Activated naive CD8-positive, alpha-beta T cell treated with anti-CD3 and anti-CD28 coated beads for 36 hours (primary cell): Measurements from ENCODE around the gene TSHZ2. TPM values are rescaled to one million over a fixed set of nuclear protein-coding genes. Genes with fewer than 3 reads are reported as not detected.
A peak's percentile ranks its signal among the peaks of the same experiment; 100 is the strongest.

ENCODE experiments used
- DNase-seq: peaks from one replicate; pipeline ENCODE4 v3.0.0; 2021
- H3K27ac Mint-ChIP-seq: one replicate; pipeline ENCODE4 v1.8.0; 2022; ENCODE audit warnings: mild to moderate bottlenecking, moderate library complexity, mixed read lengths
- H3K27me3 Mint-ChIP-seq: one replicate; pipeline ENCODE4 v1.8.0; 2022; ENCODE audit warnings: mild to moderate bottlenecking, mixed read lengths
- H3K36me3 Mint-ChIP-seq: one replicate; pipeline ENCODE4 v1.8.0; 2021; ENCODE audit warnings: mild to moderate bottlenecking, mixed read lengths
- H3K4me1 Mint-ChIP-seq: one replicate; pipeline ENCODE4 v1.8.0; 2021; ENCODE audit warnings: mixed read lengths
- H3K4me3 Mint-ChIP-seq: one replicate; pipeline ENCODE4 v1.8.0; 2022; ENCODE audit warnings: mild to moderate bottlenecking, moderate library complexity, mixed read lengths
- H3K9me3 Mint-ChIP-seq: one replicate; pipeline ENCODE4 v1.8.0; 2022; ENCODE audit warnings: mixed read lengths
- total RNA-seq, 2 experiments: library from RNA; stranded (reverse); gene quantifications; one replicate each; pipeline ENCODE4 v1.2.3, GENCODE V29; 2021

TSHZ2 gene
- total RNA-seq, 2 experiments from 2014 or later, result 0.54 to 0.74 TPM

GRCh38 chr20:53215166-53215565 lies 243.0 kb downstream of the TSHZ2 start:
- Mint-ChIP-seq H3K27me3 (peaks cover 8% of the 10 kb centered on the region), H3K4me3 (no peak overlapping the region), H3K9me3 (peaks cover under 1% of the 10 kb centered on the region), H3K4me1 (peaks cover 14% of the 10 kb centered on the region), H3K36me3 (no peaks in the 10 kb centered on the region), H3K27ac (no peak overlapping the region)
- no peak for DNase-seq

DNA sequence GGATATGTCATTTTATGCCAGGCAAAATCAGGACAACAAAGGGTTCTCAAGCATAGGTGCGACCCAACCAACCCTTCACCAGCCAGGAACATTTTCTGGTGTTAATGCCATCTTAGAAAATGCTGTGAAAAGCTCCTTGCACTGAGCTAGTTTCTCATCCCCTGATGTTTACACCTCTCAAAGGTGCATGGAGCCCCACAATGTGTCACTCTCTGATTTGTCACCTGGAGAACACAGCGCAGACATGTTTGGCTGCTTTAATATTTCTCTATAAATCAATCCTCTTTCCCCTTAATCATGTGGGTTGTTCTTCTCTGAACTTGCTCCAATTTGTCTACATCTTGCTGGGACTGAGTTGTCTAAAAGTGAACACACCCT lies 244.3 kb downstream of the TSHZ2 start:
- DNase-seq, result no peak

DNA sequence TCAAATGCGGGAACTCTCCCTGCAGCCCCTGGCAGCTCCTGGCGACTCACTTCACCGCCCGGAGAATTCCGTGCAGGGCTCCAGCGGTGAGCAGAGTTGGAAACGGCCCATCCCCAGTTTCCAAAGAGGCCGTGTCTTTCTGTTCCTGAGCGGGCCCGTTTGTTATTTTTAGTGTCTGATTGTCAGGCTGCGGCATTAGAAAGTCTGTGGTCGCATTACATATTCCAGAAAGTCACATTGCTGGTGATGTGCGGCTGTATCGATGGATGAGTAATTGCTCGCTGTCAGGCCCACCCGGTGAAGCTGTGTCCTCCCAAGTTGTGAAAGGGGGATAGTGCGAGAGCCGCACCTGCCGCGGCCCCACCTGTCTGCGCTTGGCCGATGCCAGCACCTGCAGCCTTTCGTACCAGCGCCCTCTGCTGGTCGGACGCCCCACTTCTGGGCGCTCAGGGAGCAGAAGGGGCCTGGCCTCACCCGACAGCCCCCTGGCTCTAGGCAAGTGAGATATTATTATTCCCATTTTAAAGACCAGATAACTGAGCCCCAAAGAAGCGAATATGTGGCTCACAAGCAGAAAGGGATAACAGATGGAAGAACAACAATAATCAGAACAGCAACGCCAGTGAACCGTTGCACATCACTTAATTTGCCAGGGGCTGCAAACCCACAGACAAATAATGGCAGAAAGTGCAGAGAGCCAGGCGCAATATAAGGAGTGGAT lies 244.9 kb downstream of the TSHZ2 start:
- peaks cover 2% of the 10 kb centered on the region for H3K36me3 Mint-ChIP-seq
- H3K27ac Mint-ChIP-seq, result peak overlapping the region; percentile 67
- peaks cover 6% of the 10 kb centered on the region for H3K9me3 Mint-ChIP-seq
- peaks cover 16% of the 10 kb centered on the region for H3K4me1 Mint-ChIP-seq
- H3K27me3 Mint-ChIP-seq, result peaks cover 8% of the 10 kb centered on the region
- peak; percentile 77 for DNase-seq
- H3K4me3 Mint-ChIP-seq, result no peak overlapping the region

More for the DNA sequence above, 244.3 kb downstream of the TSHZ2 start:
- Mint-ChIP-seq H3K9me3 (peaks cover 6% of the 10 kb centered on the region), H3K4me1 (peaks cover 16% of the 10 kb centered on the region), H3K27me3 (peaks cover 8% of the 10 kb centered on the region), H3K27ac (peak overlapping the region; percentile 67), H3K4me3 (no peak overlapping the region), H3K36me3 (peaks cover 2% of the 10 kb centered on the region)

DNA sequence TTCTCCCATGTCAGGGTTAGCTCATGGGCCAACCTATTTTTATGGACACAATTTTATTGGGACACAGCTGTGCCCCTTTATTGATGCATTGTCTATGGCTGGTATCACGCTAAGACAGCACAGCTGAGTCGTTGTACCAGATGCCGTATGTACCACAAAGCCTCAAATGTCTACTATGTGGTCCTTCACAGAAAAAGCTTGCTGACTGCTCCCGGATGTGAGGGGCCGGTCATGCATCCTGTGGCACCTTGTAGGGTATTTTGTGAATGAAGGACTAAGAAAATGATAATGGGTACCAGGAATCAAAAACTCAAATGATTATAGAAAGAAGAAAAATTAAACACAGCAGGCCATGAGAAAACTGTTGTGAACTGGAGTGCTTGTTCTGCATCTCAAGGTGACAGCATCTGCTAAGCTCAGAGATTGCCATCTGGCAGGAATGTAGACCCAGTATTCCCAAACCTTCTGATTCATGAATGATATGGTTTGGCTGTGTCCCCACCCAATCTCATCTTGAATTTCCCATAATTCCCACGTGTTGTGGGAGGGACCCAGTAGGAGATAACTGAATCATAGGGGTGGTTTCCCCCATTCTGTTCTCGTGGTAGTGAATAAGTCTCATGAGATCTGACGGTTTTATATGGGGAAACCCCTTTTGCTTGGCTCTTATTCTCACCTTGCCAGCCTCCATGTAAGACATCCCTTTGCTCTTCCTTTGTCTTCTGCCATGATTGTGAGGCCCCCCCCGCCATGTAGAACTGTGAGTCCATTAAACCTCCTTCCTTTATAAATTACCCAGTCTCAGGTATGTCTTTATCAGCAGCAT lies 248.5 kb downstream of the TSHZ2 start:
- no peak overlapping the region for H3K27ac Mint-ChIP-seq
- no peak for DNase-seq
- peaks cover 8% of the 10 kb centered on the region for H3K27me3 Mint-ChIP-seq
- no peak overlapping the region for H3K4me3 Mint-ChIP-seq
- peaks cover 11% of the 10 kb centered on the region for H3K4me1 Mint-ChIP-seq
- H3K9me3 Mint-ChIP-seq, result peaks cover 6% of the 10 kb centered on the region
- H3K36me3 Mint-ChIP-seq, result peaks cover 2% of the 10 kb centered on the region

DNA sequence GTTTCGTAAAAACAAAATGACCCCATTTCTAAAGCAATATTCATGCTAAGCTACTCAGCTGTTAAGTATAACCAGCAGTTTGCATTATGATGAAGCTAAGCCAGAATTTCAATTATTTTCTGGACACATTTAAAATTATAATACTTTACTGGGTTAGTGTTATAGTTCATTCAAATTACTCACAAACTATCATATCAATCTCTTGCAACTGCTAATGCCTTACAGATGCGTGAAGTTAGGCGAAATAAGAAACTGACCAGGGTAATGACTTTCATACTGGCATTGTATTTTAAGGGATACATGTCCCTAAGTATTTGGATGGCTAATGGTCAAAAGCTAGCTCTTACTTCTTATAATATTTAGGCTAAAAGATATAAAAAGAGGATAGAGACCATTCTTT lies 249.6 kb downstream of the TSHZ2 start:
- peaks cover 6% of the 10 kb centered on the region for H3K9me3 Mint-ChIP-seq
- peaks cover 5% of the 10 kb centered on the region for H3K27me3 Mint-ChIP-seq
- H3K27ac Mint-ChIP-seq, result no peak overlapping the region

GRCh38 chr20:53222416-53222815 lies 250.3 kb downstream of the TSHZ2 start:
- no peak overlapping the region for H3K4me3 Mint-ChIP-seq
- peaks cover 6% of the 10 kb centered on the region for H3K9me3 Mint-ChIP-seq
- DNase-seq, result no peak
- peaks cover 2% of the 10 kb centered on the region for H3K36me3 Mint-ChIP-seq
- no peaks in the 10 kb centered on the region for H3K27me3 Mint-ChIP-seq
- peaks cover 4% of the 10 kb centered on the region for H3K4me1 Mint-ChIP-seq
- no peak overlapping the region for H3K27ac Mint-ChIP-seq

More for the DNA sequence above, 249.6 kb downstream of the TSHZ2 start:
- Mint-ChIP-seq H3K36me3 (peaks cover 2% of the 10 kb centered on the region), H3K4me1 (peaks cover 10% of the 10 kb centered on the region), H3K4me3 (no peak overlapping the region)
- DNase-seq, result no peak

DNA sequence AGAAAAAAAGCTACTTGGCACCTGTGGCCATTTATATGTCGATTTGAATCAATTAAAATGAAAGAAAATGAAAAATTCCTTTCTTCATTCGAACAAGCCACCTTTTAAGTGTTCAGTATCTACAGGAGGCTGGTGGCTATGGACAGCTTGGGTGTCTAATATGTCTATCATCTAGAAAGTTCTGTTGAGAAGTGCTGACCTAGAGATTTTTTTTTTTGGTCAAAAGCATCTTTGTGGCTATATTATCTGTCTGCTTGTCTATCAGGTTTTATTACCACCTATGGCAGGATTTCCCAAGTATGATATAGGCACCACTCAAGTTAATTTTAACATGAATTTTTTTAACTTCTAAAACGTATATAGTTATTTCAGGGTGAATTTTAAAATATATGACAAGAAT lies 250.8 kb downstream of the TSHZ2 start:
- peaks cover 2% of the 10 kb centered on the region for H3K36me3 Mint-ChIP-seq
- peaks cover 6% of the 10 kb centered on the region for H3K9me3 Mint-ChIP-seq
- no peak overlapping the region for H3K4me3 Mint-ChIP-seq
- peaks cover 4% of the 10 kb centered on the region for H3K4me1 Mint-ChIP-seq
- no peak for DNase-seq
- no peaks in the 10 kb centered on the region for H3K27me3 Mint-ChIP-seq
- H3K27ac Mint-ChIP-seq, result no peak overlapping the region

GRCh38 chr20:53223626-53224172 lies 251.5 kb downstream of the TSHZ2 start:
- peaks cover 6% of the 10 kb centered on the region for H3K9me3 Mint-ChIP-seq
- peaks cover 4% of the 10 kb centered on the region for H3K4me1 Mint-ChIP-seq
- no peak overlapping the region for H3K27ac Mint-ChIP-seq

DNA sequence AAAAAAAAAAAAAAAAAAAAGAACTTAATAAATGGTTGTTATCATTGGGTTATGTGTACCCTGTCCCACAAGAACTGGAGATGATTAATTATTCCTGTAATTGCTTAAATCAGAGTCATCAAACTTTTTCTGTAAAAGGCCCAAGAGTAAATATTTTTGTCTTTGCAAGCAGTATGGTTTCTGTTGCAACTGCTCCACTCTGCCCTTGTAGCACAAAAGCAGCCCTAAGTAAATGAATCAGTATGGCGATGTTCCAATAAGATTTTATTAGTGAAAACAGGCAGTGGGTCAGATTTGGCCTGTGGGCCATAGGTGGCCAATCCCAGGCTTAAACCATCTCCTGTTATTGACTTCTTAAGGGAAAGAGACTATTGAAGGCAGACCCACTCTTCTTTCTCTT lies 252.7 kb downstream of the TSHZ2 start:
- Mint-ChIP-seq H3K4me1 (peaks cover 4% of the 10 kb centered on the region), H3K27me3 (peaks cover 4% of the 10 kb centered on the region), H3K27ac (no peak overlapping the region), H3K36me3 (peaks cover 2% of the 10 kb centered on the region), H3K4me3 (no peak overlapping the region), H3K9me3 (peaks cover 6% of the 10 kb centered on the region)
- no peak for DNase-seq

More at GRCh38 chr20:53223626-53224172, 251.5 kb downstream of the TSHZ2 start:
- peaks cover 2% of the 10 kb centered on the region for H3K36me3 Mint-ChIP-seq
- no peak overlapping the region for H3K4me3 Mint-ChIP-seq
- DNase-seq, result no peak
- H3K27me3 Mint-ChIP-seq, result peaks cover under 1% of the 10 kb centered on the region

- DNase-seq, result no peak
- H3K4me1 Mint-ChIP-seq, result peaks cover 2% of the 10 kb centered on the region
- H3K36me3 Mint-ChIP-seq, result no peaks in the 10 kb centered on the region
- H3K27me3 Mint-ChIP-seq, result peaks cover 4% of the 10 kb centered on the region
- no peak overlapping the region for H3K4me3 Mint-ChIP-seq
- H3K27ac Mint-ChIP-seq, result no peak overlapping the region
- no peaks in the 10 kb centered on the region for H3K9me3 Mint-ChIP-seq
Measured at GRCh38 chr20:53226826-53227225, 254.7 kb downstream of the TSHZ2 start.

- no peak for DNase-seq
- Mint-ChIP-seq H3K9me3 (no peaks in the 10 kb centered on the region), H3K4me3 (no peak overlapping the region), H3K36me3 (no peaks in the 10 kb centered on the region), H3K27me3 (peaks cover 4% of the 10 kb centered on the region), H3K4me1 (peaks cover 2% of the 10 kb centered on the region), H3K27ac (no peak overlapping the region)
Measured at GRCh38 chr20:53227523-53227922, 255.4 kb downstream of the TSHZ2 start.

DNA sequence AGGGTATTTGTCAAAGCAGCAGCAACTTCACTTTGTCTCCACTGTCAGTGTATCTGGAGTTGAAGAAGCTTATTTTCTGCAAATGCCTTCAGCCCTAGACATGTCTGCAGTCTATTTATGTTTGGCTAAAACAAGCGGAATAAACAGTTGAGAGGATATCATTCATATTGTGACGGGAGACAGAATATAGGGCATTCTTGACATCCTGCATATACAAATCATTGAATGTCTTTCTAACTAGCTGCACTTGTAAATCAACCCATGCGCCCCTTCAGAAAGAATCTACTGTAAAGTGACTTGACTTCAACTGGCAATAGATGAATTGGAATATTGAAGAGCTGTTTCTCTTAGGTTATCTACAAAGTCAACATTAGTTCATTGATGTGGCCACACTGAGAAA lies 258.9 kb downstream of the TSHZ2 start:
- Mint-ChIP-seq H3K4me1 (peaks cover 2% of the 10 kb centered on the region), H3K36me3 (peaks cover 1% of the 10 kb centered on the region), H3K9me3 (peaks cover 1% of the 10 kb centered on the region), H3K27me3 (peaks cover 4% of the 10 kb centered on the region), H3K27ac (no peak overlapping the region), H3K4me3 (no peak overlapping the region)
- DNase-seq, result no peak

DNA sequence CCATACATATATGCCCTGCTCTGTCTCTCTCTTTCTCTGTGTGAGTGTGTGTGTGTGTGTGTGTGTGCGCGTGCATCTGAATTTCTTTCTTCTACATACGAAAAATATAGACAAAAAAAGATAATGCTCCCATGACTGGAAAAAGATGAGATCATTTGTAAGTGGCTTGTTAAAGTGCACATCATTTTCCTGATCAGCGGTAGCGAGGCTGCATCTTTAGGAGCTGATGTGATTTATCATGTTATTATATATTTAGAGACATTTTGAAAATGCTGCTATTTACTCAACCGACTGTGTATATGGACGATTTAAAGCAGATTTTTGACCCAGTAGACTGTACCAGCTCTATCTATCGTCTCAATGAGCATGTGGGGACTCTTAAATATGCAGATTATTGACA lies 265.3 kb downstream of the TSHZ2 start:
- Mint-ChIP-seq H3K36me3 (peaks cover 5% of the 10 kb centered on the region), H3K27me3 (peaks cover 4% of the 10 kb centered on the region), H3K27ac (no peak overlapping the region), H3K4me1 (no peaks in the 10 kb centered on the region), H3K4me3 (no peak overlapping the region), H3K9me3 (peaks cover 8% of the 10 kb centered on the region)
- DNase-seq, result no peak

GRCh38 chr20:53238121-53238660 lies 266.0 kb downstream of the TSHZ2 start:
- DNase-seq, result no peak
- Mint-ChIP-seq H3K27ac (no peak overlapping the region), H3K4me1 (no peaks in the 10 kb centered on the region), H3K9me3 (peaks cover 8% of the 10 kb centered on the region), H3K27me3 (peaks cover 4% of the 10 kb centered on the region), H3K4me3 (no peak overlapping the region), H3K36me3 (peaks cover 5% of the 10 kb centered on the region)

GRCh38 chr20:53243152-53243551 lies 271.0 kb downstream of the TSHZ2 start:
- DNase-seq, result no peak
- H3K36me3 Mint-ChIP-seq, result no peaks in the 10 kb centered on the region
- H3K4me1 Mint-ChIP-seq, result no peaks in the 10 kb centered on the region
- H3K27me3 Mint-ChIP-seq, result peaks cover 4% of the 10 kb centered on the region
- no peak overlapping the region for H3K4me3 Mint-ChIP-seq
- H3K9me3 Mint-ChIP-seq, result no peaks in the 10 kb centered on the region
- no peak overlapping the region for H3K27ac Mint-ChIP-seq
